Islet of Langerhans (tissue), 1 donor: ENCODE measurements around the gene IGFL1.
"Not testable (repeated sequence)": the region's sequence is repeated elsewhere in the genome, so short reads cannot be mapped to it uniquely, and the experiment has no call there.

Experiments used
- FAIRE-seq: peaks from one replicate; lab custom pipeline; 2011; peaks lifted over from hg19 to GRCh38; lab: Jason Lieb, UNC

Gene IGFL1

DNA sequence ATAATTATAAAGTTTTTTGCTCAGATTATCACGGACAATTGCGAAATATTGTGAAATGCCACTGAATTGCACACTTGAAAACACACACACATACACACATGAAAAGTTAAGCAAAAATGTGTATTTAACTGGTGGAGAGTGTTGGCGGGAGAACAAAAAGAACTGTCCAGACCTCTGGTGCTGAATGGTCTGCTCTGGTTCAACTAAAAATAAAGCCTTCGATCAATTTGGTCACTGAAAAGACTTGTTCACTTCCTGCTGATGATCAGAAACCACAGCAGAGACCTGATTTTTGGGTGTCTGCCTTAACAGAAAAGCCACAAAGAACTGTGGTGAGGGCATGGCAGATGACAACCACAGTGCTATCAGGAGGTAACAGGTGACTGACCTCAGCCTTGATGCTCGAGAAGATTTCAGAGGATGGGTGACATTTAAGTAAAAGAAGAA is 4.0 kb upstream of the IGFL1 start:
- no peak for FAIRE-seq

DNA sequence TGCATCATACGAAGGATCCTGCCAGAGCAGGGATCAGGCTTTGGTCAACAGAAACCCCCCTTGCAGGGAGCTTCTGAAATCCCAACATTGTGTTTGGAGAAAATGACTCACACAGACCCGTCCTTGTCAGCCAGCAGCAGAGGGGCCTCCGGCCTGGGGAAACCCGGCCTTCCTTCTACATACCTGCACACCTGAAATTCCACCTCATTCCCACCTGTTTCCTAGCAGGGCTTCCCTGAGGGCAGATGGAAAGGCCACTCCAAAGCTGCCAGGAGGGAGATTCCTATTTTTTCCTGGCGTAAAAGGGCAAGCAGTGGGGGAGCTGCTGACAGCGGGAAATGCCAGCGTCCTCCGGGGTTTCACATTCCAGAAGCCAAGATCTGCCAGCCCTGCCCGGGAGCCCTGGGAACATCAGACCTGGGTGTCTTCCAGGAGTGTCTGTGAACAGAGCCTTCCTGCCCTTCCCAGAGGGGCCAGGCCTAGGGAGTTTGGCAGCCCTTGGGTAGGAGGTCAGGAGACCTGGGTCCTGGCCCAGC is 3.0 kb upstream of the IGFL1 start:
- FAIRE-seq = no peak

DNA sequence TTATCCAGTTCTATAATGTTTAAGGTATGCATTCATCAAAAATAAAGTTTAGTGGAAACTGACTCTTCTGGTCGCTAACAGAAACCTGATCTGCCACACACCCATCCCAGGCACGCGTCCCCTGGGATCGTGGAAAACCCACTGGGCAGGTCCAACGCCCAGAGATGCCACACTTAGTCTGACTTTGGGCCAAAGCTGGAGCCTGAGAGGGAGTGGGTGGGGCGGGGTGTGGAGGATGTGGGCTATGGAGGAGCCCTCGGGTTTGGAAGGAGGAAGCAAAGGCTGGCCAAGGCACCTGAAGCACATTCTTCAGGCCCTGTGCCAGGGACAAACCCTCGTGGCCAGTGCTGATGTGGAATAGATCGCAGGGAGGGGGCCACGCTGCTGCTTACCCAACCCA is 2.5 kb downstream of the IGFL1 start:
- FAIRE-seq = no peak

DNA sequence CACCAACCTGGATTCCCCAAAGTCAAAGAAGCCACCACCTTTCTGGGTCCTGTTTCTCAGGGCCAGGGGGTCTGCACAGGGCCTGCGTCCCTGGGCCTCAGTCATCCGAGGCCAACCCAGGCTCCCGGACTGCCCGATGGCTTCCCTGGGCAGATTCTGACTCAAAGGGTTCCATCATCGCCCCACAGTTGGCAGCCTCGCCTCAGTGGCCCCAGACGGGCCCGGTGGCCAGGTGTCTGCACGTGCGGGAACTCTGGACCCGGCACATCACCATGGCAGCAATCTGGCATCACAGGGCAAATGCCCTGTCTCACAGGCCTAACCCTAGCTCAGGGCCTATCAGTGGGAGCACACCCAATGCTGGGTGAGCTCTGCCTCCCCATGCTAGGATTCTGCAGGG is 2.9 kb downstream of the IGFL1 start:
- no peak for FAIRE-seq

DNA sequence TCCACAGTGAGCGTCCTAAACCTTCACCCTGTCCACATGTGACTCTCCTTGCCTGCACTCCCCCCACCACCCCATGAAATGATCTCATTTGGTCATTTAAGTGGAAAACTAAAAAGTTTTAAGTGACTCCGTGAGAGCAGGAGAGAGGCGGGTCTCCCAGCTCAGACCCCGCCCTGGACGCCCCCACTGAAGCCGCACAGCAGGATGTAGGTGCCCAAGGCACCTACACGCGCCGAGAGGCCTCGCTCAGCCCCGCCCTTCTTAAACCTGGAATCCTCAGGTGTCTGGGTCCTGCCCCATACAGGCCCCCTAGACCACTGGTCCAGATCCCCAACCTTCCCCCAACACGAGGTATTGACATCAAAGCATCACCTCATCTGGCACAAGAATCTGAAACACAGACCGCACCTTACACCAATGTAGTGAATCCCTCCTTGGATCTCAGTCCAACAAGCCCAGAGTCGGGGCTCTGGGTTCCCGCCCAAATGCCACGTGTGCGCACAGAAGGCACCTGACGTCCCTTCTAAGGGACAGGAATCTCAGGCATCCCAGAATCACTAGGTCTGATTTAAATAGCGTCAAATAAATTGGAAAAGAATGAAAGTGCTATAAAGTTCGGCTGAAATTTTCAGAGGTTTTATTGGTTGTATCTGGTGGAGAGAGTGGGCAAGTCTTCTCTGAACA is 3.5 kb downstream of the IGFL1 start:
- no peak for FAIRE-seq

DNA sequence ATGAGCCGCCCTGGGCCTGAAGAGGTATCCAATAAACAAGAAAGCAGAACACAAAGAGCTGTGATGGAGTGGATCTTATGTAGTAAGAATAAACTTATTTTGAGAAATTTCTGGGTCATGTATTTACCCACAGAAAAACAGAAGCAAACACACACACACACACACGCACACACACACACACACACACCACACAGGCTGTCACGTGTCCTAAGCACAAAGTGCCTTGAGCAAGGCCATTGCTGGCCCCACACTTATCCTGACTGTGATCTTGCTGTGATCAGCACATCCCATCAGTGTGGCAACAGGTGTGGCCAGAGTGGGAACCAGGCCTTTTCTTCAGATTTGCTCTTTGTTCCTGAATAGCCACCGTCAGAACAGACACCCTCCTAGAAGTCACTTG is 4.3 kb downstream of the IGFL1 start:
- not testable (repeated sequence) for FAIRE-seq

DNA sequence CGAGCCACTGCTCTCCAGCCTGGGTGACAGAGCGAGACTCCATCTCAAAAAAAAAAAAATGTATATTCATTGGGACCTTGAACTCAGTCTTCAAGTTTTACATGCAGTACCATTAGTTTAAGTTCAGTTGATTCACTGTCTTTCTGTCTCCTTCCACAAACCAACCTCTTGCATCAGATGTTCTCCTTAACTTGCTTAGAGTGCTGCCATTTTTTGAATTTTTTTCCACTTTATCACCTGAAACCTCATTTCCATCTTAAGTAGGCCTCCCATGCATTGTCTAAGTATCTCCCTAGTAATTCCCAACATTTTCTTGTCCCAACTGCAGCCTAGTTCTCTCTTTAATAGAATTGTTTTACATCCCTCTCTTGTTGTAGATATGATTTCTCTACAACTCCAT is 8.6 kb downstream of the IGFL1 start:
- FAIRE-seq = not testable (repeated sequence)

DNA sequence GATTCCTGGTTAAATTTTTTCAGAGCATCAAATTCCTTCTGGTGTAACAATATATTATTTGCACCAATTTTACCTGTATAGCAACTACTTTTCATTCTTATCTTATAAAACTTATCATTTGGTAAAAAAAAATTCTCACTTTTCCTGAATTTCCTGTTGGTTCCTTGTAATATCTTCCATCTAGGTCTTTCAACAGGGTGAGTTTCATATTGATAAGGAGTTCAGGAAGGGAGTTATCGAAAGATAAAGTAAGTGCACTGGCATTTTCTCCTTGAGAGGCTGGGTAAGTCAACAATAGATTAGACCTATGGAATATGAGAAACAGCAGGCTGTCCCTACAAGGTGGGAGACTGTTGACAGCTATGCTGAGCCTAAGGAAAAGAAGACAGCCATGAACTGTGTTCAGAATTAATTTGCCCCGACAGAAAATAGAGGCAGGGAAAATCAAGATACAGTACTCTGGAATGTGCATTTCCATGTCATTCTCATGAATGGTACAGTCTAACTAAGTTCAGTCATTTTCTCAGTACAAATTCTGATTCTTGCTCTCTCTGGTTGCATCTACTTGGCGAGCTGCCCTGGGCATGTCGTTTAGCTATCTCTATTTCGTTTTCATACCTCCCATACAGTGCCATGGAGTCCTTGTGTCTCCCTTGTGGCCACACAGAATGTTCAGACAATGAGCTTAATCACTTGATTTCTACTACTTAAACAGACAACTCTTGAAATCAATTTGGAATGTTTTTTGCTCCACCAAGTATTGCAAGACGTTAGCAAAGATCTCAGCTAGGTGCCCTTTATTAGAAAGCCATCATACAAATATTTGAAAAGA is 9.9 kb downstream of the IGFL1 start:
- FAIRE-seq = no peak

DNA sequence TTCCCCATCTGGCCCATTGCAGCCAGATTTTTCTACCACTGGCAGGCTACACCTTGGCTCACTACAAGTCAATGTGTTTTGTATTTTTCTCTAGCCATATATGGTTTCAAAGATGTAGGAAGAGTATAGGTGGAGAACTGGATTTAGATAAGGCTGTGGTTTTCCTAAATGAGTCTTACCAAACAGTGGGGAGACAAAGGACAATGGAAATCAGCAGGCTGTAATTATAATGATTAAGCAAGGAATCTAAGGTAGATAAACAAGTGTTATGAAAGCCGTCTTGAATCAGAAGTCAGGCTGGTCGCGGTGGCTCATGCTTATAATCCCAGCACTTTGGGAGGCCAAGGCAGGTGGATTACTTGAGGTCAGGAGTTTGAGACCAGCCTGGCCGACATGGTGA is 11.2 kb downstream of the IGFL1 start:
- no peak for FAIRE-seq

DNA sequence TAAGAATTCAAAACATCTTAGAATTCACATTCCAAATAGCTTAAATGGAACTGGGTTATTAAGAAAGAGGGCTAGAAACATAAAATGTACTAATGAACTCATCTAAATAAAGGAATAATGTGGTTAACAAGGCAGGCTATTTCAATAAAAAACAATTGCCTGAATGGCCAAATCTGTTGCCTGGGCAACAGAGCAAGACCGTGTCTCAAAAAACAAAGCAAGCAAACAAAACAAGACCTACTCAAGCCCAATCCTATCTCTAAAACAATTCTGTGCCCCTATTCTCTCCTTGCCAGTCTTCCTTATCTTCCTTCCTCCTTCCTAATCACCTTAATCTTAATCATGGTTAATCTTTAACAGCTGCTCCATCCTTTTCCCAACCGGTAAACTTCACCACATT is 12.1 kb downstream of the IGFL1 start:
- FAIRE-seq = no peak

DNA sequence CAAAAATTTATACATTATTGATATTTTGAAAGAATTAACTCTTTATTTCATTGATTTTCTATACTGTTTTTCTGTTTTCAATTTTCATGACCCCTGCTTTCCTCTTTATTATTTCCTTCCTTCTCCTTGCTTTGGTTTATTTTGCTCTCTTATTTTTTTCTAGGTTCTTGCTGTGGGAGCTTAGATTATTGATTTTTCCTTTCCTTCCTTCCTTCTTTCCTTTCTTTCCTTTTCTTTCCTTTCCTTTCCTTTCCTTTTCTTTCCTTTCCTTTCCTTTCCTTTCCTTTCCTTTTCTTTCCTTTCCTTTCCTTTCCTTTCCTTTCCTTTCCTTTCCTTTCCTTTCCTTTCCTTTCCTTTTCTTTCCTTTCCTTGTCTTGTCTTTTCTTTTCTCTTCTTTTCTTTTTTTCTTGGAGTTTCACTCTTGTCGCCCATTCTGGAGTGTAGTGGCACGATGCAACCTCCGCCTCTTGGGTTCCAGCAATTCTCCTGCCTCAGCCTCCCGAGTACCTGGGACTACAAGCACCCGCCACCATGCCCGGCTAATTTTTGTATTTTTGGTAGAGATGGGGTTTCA is 13.6 kb downstream of the IGFL1 start:
- not testable (repeated sequence) for FAIRE-seq

DNA sequence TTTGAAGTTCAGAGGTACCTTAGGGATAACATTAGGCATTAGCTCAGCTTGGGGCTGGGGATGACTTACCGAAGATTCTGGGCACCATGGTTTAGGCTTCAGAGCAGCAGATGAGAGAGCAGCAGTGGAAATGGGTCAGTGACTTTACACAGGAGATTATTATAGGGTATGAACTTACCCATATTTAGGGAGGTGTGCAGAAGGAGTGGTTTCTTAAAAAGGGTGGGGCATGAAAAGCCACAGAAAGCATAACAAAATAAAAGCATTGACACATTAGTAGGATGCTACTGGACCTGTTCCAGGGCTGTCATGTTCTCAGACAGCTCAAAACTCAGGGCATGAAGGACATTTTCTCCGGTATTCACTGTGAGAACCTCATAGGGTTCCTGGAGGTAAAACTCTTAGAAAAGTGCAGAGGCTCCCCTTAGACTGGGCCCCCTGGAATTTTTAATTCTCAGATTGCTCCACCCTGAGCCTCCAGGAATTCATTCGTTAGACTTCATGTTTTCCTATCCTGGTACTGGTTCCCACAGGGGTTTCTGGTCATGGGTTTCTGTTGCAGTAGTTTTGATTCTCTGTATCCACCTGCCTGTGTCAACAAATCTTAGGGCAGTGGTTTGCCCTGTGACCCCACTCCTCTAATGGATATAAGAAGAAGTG is 20.7 kb downstream of the IGFL1 start:
- no peak for FAIRE-seq

DNA sequence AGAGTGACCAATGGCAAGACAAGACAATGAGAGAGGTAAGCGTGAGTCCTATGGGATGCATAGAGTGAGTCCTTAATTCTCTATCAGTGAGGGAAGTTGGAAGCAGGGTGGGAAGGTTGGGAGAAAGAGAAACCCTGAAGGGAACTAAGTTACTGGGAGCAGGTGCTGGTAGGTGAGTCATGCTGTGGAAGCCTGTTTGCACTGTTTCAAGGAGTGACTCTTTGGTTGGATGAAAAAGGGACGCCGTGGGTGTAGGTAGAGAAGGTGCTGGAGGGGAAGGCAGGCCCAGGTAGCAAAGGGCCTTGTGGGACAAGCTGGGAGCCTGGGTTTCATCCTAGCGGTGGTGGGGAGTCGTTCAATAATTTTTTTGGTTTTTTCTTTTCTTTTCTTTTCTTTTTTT is 21.9 kb downstream of the IGFL1 start:
- no peak for FAIRE-seq

DNA sequence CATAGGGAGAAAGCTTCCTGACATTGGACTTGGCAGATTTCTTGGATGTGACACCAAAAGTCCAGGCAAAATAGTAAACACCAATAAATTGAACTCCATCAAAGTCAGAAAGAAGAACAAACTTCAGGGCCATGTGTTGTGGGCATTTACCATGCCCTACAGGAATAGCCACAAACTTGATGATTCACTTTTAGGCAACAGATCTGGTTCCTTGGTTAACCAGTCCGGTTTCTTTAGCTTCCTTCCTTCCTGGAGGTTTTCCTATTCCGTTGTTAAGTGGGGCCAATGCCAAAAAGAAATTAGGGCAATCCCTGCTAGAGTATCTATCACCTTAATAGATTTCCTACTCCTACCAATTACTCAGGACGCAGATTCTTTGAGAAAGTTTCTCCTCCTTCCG is 25.2 kb downstream of the IGFL1 start:
- FAIRE-seq = no peak

DNA sequence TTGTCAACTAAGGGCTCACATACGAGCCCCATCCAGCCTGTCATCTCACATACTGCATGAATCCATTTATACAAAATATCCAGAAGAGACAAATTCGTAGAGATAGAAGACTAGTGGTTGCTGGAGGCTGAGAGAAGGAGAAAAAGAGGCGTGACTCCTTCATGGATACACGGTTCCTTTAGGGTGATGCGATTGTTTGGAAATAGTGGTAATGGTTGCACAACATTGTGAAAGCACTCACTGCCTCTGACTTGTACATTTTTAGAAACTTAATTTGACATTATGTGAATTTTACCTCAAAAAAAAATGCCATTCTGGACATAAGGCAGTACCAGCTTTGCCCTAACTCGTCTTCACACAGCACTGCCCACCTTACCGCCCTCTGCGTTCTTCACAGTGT is 27.3 kb downstream of the IGFL1 start:
- no peak for FAIRE-seq

DNA sequence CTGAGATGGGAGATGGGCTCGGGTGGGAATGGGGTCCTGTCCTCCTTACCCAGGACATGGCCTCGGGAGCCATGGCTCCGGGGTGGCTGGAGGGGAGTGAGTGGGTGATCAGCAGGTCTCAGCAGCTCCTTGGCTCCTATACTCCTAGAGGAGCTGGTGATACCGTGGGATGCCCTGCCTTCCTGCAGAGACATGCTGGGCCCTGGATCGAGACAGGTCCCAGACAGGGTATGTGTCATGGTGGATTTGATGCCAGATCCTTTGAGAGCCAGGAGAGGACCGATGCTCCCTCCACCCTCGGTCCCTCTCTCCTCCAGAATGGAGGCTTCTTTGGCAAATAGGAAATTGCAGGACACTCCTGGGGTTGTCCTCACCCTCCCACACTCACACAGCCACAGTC is 32.0 kb downstream of the IGFL1 start:
- FAIRE-seq = not testable (repeated sequence)

DNA sequence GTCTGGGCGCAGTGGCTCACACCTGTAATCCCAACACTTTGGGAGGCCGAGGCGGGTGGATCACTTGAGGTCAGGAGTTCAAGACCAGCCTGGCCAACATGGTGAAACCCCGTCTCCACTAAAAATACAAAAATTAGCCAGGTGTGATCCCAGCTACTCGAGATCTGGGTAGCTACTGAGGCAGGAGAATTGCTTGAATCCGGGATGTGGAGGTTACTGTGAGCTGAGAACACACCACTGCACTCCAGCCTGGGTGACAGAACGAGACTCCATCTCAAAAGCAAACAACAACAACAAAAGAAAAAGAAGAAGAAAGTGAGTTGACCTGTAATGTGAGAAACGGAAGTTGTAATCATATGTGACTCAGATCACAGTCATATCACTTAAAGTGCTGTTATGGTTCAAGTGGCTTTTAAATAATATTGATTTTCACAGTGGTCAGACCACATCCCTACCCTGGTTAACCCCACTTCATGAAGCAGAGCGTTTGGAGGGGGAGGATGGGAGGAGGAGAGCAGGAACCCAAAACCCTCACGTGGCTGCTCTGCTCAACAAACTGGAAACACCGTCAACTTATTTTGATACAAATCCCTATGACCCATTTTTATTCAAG is 33.2 kb downstream of the IGFL1 start:
- FAIRE-seq = not testable (repeated sequence)

DNA sequence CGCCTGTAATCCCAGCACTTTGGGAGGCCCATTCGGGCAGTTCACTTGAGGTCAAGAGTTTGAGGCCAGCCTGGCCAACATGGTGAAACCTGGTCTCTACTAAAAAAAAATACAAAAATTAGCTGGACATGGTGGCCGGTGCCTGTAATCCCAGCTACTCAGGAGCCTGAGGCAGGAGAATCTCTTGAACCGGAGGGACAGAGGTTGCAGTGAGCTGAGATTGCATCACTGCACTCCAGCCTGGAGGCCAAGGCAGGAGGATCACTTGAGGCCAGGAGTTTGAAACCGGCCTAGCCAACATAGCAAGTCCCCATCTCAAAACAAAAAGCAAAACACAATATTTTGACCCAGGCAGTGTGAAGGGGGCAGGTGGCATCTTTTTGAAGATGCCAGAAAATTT is 35.3 kb downstream of the IGFL1 start:
- FAIRE-seq = not testable (repeated sequence)

DNA sequence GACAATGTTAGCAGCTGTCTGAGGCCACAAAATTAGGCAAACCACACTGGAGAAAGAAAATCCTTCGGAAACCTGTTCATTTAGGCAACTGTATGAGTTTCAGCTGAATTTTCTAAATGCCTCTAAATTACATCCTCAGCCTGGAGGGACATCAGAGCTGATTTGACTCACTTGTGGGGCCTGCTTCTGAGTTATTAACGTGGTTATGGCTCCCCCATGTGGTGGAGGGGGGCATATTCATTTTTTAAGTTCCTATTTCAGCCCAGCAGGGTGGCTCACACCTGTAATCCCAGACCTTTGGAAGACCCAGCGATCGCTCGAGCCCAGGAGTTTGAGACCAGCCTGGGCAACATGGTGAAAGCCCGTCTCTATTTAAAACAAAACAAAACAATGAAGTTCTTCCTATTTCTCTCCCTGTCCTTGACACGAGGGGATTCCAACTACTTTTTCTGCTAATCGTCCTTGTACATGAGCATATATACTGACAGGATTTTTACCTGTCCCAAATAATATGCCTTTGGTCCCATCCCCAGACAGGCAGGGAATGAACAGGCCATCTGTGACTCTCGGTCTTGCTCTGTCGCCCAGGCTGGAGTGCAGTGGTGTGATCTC is 35.8 kb downstream of the IGFL1 start:
- peak; percentile 94 for FAIRE-seq

DNA sequence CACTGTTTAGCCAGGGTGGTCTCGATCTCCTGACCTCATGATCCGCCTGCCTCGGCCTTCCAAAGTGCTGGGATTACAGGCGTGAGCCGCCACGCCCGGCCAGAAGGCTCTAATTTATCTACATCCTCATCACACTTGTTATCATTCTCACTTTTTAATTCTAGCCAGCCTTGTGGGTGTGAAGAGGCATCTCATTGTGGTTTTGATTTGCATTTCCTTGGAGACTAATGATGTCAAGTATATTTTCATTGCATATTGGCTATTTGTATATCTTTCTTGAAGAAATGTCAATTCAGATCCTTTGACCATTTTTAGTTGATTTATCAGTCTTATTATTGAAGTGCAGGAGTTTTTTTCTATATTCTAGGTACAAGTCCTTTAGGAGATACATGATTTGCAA is 39.6 kb downstream of the IGFL1 start:
- no peak for FAIRE-seq

DNA sequence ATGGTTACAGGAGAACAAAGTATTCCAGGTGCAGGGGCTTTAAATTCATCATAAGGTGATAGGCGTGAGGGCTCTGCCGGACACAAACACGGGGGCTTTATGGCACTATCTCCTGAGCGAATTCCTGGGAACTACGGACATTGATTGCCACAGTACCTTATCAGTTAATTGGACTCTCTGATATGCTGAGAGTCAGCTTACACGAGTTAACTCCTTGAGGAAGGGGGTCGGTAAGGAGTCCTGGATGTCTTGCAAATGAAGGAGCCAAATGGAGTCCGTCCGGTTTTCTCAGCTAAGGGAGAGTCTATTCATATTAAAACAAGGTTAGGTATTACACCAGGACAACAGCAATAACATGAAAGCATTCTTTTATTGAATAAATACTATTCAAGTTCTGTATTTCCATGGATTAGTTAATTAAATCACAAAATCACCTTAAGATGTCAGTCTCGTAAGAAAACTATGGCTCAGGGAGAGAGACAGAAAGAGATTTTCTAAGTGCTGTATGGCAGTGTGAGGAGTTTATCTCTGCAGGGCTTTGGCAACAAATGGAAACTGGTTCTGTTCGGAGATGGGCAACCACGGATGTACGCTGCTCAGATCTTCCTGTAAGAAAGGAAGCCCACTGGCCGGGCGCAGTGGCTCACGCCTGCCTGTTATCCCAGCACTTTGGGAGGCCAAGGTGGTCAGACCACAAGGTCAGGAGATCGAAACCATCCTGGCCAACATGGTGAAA is 41.1 kb downstream of the IGFL1 start:
- no peak for FAIRE-seq
